ELR (cell line): ENCODE measurements around the gene MOV10L1.

Source experiments
- DNase-seq: peaks from one replicate; pipeline ENCODE4 v3.0.0-alpha.2; 2015; ENCODE audit warnings: low read depth

Gene MOV10L1

DNA sequence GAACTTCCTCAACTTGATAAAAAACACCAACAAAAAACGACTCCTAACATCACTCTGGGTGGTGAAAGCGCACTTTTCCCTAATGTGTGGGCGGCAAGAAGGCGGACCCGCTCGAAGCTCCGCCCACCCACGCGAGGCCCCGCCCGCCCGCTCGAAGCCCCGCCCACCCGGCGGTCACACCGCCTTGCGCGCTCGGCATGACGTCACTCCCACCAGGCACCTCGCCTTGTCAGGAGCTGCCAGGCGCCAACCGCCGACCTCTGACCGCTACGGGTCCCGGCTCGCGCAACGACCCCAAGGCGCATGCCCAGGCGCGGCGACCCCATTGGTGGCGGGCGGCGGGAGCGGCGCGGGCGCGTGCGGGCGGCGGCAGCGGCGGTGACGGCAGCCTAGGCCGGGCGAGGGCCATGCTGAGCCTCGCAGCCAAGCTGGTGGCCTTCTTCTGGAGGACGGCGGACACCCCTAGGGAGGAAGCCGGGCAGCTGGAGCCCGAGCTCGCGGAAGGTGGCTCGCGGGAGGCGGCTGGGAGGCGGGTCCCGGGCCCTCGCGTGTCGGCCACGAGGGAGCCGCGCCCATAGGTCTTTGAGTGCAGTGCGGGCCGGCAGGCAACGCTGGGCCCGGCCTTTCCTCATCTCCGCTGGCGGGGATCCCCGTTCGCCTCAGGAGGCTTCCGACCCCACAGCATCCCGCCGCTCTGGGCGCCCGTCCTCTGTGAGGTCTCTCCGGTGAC, at the start of gene MOV10L1:
Gene MOV10L1, plus strand, starts transcription at position 325 of the 730 bp plus-strand sequence. Its CDS starts 83 bp downstream, at position 408.
- DNase-seq, result no peak

DNA sequence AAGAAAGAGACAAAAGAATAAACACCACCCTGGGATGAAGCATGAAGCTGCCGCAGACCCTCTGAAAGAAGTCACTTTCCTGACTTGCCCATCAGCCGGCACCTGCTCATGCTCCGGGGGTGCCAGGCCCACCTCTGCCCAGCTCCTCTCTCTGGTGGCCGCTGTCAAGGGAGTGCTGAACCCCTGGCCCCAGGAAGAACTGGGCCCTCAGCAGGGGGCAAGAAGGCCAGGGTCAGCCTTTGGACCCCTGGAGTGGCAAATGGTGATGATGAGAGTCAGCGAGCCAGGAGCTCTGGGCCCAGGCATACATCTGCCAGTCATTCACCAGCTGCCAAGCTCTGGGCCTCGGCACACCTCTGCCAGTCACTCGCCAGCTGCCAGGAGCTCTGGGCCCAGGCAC, 49.1 kb upstream of the MOV10L1 start:
- DNase-seq, result no peak

DNA sequence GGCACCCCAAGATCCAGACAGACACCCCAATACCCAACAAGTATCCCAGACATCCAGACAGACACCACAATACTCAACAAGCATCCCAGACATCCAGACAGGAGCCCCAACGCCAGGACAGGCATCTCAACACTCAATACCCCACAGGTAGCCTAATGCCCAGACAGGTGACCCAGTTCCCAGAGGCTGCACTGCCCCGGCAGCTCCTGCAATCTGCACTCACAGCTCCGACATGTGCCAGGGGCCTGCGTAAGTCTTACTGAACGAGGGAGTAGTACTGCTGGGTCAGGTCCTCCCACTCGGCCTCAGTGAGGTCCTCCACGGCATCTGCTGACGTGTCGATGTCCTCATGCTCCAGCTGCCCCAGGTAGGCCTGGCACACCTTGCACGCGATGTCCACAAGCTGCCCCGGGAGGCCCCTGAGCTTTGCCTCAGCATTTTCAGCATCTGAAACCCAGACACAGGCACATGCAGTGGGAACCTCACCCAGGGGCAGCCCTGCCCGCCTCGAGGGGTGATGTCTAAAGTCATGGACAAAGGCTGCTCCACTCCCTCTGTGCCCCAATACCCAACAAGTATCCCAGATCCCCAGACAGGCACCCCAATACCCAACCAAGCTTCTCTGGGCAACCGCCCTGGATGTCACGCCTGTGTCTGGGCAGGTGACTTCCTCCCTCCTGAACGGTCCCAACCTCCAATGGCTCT, 48.3 kb upstream of the MOV10L1 start:
- DNase-seq, result no peak

DNA sequence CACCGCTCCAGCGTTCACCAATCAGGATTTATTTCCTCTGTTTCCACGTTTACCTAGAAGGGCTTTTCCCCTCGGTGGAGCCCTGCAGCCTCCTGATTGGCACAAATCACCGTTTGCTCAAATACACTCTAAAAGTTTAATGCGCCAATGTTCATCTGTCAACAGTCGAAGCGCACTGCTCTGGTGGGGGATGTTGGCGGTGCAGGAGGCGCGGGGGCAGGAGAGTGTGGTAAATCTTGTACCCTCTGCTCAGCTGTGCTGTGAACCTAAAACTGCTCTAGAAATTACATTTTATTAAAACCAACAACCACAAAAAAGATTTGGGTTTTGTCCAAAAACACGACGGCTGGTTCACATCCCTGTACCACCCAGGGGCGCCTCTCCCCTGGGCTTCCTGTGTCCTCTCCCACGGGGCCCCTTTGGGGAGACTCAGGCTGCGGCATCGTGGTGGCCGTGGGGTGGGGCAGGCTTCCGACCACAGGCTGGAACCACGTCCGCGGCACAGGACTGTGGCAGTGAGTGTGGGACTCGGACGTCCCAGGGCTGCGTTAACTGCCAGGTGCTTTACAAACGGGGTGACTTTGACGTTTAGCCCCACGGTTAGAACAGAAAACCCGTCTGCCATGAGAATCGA, 45.2 kb upstream of the MOV10L1 start:
- DNase-seq, result no peak

DNA sequence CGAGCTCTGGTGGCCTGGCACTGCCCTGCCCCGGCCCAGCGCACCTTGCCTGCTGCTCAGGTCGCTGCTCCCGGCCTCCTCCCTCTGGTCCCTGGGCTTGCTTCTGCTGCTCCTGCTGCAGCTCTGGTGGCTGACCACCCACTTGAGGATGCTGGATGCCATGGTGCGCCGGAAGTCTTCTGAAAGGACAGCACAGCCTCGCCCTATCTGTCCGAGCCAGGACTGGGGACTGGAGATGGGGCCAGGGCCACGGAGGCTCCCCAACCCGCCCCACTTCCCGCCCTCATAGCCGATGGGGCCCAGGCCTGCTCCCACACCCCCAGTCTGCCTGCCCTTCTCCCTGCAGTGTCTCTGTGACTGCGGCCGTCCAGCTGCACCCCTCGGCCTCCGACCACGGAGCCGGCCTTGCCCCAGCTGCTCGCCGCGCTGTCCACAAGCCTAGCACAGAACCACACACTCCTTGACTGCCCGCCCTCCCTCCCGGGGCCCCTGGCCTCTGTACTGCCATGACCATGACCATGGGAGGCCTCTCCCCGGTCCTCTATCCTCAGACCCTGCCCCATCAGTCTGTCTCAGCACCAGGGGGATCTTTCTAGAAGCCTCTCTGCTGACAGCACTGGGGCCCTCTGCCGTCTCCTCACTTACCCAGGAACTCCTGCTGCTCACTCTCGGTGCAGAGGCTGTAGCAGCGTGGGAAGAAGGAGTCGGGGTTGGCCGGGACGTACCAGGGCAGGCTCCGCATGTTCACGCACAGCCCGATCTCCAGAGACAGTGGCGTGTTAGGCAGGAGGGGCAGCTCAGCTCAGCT, 44.4 kb upstream of the MOV10L1 start:
- DNase-seq, result no peak

DNA sequence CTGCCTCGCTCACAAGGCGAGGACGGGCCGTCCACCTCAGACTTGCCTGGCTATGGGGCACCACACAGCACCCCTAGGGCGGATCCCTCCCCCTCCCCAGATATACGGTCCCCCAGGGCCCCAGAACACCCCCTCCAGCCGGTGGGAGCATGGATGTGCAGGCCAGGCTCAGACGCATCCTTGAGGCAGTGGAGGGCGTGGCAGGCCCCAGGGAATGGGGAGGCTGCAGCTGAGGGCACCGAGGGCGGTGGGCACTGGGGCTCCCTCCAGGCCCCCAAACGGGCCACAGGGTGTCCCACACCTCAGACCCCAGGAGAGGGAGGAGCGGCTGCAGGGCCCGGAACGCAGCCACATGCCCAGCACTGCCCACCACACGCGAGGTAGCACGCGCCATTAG, 43.8 kb upstream of the MOV10L1 start:
- DNase-seq, result no peak

DNA sequence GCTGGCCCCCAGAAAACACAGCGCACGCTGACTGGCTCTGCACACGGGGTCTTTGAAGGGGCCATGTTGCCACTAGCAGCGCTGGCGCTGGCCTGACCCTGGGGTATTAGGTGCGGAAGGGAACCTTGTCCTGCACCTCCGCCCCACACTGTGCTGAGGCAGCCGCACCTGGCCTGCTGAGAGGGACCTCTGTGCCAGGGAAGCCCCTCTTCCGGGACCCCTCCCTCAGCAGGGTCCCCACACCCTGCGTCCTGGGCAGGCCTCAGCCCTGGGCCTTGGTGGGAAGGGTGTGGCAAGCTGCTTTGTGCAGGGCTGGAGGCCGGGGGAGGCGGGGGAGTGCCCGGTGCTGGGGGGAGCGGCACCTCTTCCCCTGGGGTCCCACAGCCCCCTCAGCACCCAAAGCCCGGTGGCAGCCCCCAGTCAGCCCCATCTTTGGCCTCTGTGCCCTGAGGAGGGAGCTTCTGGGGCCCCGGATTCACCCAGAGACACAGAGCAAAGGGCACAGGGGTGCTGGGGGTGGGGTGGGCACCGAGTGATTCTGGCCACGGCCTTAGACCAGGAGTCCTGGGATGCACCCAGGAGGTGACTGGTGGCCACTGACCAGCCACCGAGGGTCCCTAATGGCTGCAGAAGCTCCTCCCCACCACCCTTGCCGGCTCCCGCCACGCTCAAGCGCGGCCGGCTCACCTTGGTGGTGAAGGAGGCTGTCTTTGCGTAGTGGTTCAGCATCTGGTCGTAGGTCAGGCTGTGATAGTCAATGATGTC, 43.1 kb upstream of the MOV10L1 start:
- no peak for DNase-seq

DNA sequence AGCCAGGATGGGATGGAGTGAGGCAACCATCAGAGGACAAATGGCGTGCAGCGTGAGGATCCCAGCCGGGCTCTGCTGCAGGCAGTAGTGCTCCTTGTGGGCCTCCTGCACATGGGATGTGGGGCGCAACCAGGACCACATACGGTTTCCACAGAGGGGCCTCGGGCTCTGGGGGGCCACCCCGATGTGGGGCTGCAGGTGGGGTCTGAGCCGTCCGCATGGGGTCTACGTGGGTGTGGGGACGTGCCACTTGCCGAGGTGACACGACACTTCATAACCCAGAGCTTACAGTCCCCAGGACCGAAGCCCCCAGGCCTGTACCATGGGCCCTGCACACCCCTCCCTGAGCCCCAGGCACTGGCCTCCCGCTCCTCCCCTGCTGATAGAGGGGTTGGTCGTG, 42.5 kb upstream of the MOV10L1 start:
- DNase-seq, result no peak

DNA sequence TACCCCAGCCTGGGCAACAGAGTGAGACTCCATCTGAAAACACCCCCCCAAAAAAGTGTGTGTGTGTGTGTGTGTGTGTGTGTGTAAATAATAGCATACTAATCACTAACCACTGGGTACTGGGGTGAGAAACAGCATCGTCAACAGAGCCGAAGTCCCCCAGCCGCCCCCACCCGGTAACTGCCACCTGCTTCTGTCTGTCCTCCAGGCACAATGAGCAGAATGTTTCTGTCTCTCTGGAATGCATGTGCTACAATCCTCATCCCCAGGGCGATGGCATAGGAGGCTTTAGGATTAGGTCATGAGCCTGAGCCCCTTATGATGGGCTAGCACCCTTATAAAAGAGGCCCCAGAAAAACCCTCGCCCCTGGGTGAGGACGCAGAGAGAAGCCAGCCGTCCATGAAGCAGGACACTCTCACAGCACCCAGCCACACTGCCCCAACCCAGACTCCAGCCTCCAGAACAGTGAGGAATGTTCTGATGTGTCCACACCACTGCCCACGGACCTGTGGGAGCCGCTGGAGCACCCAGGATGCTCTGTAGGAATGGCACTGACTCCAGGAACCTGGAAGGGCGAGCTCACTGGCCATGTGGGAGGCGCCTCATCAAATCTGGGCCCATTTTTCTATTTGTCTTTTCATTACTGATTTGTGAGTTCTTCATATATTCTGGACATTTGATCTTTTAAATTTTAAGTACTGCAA, 41.6 kb upstream of the MOV10L1 start:
- no peak for DNase-seq

DNA sequence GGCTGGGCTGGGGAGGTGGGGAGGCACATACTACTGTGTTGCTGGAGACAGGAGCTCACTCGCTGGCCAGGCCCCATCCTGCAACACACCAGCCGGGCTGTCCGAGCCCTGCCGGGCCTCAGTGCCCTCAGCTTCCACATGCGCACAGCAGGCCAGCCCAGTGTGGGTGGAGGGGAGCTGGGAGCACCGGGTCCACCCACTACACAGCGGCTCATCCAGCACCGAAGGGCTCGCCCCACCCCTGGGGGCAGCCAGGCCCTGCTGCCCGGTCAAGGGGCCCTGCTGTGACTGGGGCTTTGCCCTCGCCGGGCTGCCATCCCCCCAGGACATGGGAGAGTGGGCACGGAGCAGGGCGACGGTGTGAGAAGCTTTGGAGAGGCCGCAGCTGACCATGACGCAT, 41.0 kb upstream of the MOV10L1 start:
- no peak for DNase-seq

DNA sequence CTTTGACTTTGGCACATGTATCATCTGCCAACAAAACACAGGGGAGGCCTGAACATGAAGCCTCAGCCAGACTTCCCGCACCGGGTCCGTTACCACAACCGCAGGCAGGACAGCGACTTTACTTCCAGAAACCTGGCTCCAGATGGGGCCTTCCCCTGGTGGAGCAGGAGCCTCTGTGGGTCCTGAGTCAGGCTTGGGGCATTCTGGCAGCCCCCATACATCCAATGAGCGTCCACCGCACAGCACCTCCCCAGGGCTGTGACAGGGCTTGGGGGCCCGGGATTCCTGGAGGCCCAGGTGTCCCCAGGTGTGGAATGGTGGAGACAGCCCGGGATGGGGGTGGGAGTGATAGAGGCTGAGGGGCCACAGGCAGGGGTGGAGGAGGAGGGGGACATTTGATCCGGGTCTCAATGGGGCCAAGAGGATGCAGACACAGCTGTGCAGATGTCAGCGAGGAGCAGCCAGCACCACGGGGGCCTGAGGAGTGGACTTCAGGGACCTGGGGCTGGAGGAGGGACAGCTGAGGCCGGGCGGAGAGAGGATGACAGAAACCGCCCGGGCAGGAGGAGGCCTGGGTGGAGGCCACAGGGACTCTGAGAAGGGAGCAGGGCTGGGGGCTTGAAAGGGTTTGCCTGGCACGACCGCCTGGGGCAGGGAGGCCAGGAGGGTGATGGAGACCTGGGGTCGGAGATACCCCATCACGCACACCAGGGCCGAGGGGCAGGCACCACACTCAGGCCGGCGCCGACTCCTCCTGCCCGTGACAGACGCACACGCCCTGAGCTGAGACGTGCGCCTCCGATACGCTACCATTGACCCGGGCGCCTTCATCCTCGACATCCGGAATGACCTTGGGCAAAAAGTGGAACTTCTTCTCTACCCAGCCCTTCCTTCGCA, 40.3 kb upstream of the MOV10L1 start:
- no peak for DNase-seq

DNA sequence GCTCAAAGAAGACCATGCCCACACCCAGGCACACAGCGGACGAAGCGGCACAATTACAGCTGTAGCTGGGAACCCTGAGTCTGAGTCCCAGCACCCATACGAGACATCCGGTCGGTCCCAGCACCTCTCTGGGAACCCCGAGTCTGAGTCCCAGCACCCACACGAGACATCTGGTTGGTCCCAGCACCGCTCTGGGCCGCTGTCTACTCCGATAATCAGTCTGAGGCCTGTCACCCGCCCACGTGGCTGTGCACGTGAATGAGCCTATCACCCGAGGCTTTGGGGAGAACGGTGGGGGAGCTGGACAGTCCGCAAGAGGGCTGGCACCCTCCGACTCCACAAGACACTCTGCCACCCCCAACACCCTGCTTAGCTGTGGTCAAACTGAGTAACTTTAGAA, 37.9 kb upstream of the MOV10L1 start:
- no peak for DNase-seq

DNA sequence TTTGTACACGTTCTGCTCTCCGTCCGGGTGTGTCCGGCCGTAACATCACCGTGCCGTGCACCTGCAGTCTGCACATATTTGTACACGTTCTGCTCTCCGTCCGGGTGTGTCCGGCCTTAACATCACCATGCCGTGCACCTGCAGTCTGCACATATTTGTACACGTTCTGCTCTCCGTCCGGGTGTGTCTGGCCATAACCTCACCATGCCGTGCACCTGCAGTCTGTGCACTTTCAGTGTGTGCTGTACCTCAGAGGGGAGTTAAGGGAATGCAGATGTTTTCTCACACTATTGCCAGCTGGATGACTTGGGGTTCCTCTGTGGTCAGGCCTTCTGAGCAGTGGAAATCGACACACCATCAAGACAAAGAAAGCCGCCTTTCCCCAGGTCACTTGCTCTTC, 35.9 kb upstream of the MOV10L1 start:
- no peak for DNase-seq

DNA sequence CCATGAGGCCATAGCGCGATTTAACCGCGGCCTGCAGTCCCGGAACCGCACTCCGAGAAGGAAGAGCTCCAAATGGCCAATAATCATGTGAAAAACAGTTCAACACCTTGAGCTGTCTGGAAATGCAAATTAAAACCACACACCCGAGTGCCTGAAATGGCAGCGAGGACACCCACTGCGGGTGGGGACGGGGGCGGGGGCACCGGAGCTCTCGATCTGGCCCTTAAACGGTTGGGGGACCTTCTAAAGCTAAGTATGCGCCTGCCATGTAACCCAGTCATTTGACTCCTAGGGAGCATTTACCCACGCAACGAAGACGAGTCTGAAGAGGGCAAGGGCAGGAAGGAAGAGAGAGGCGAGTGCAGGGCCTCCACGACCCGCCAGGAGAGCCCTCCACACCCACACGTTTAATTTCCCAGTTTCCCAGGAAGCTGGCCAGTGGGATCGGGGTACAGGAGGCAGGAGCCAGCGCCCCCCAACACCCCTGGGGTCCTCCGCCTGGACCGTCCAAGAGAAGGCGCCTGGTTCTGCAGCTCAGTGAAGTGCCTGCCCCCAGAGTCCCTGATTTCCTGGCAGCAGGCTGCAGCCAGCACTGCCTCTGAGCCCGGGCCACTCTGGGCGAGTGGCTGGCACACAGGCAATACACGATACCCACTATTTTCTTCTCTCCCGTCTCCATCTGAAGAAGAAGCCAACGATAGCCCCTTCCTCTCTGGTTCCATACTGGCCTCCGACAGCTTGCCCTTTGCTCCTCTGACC, 33.4 kb upstream of the MOV10L1 start:
- no peak for DNase-seq

DNA sequence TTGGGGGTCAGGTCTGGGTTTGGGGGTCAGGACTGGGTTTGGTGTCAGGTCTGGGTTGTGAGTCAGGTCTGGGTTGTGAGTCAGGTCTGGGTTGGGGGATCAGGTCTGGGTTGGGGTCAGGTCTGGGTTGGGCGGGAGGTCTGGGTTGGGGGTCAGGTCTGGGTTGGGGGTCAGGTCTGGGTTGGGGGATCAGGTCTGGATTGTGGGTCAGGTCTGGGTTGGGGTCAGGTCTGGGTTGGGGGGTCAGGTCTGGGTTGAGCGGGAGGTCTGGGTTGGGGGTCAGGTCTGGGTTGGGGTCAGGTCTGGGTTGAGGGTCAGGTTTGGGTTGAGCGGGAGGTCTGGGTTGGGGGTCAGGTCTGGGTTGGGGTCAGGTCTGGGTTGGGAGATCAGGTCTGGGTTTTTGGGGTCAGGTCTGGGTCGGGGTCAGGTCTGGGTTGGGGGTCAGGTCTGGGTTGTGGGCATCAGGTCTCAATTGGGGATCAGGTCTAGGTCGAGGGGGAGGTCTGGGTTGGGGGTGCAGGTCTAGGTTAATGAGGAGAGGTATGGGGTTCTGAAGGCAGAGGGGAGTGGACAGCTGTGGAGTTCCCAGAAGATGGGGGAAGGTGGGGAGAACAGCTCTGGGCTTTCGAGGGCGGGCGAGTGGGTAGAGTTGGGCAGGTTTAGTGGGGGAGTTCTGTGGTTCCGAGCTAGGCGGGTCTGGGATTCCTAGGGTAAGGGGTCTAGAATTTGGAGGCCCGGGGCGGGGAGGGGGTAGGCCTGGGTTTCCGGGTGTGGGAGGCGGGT, 32.3 kb upstream of the MOV10L1 start:
- DNase-seq, result no peak

DNA sequence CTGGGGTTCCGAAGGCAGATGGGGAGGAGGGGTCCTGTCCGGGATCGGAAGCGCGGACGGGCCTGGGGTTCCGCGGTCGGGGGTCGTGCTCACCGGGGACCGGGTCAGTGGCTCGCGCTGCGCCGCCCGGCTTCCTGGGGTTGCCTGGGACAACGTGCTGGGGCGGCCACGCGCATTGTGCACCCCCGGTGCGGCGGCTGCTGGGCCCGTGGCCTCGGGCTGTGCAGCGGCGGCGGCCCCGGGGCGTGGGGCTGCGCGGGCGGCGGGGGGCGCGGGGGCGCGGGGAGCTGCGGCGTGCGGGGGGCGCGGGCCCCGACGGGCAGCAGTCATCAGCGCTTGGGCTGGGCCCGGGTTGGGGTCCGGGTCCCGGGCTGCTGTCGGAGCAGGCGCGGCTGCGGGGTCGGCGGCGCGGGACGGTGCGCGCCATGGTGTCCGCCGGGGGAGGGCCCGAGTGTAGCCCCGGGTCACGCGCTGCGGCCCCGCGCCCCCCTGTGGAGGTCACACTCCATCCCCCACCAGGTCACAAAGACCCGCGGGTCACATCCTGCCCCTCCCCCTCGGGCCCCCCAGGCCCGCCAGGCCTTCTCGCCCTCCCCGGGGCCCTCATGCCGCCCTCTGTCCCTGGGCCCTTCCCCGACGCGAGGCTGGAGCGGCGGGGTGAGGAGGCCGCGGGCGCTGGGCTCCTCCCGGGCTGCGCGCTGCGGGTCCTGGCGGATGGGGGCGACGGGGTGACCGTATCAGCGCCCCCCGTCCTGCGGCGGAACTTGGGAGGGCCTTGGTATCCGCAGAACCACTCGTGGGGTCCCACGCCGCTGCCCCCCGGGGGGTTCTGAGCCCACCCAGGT, 31.5 kb upstream of the MOV10L1 start, which contains the start of gene TTLL8:
Gene TTLL8, minus strand, starts transcription at position 238 of the 845 bp plus-strand sequence.
- DNase-seq, result no peak
